Neural progenitor cell (in vitro differentiated cells): ENCODE results near the gene PHRF1.

Experiments
- EZH2 ChIP-seq: fragments of 200-600 bp; sonication (generic); IDR thresholded peaks from 2 replicates; pipeline ENCODE4 v1.6.1; 2017; ENCODE audit warnings: antibody characterized with exemption, mild to moderate bottlenecking, moderate library complexity
- TF ChIP-seq, protein P1 (sequence below): fragments of 200-600 bp; sonication (generic); IDR thresholded peaks from 2 replicates; pipeline ENCODE4 v1.5.1; 2017; ENCODE audit warnings: antibody characterized with exemption, mild to moderate bottlenecking

DNA sequence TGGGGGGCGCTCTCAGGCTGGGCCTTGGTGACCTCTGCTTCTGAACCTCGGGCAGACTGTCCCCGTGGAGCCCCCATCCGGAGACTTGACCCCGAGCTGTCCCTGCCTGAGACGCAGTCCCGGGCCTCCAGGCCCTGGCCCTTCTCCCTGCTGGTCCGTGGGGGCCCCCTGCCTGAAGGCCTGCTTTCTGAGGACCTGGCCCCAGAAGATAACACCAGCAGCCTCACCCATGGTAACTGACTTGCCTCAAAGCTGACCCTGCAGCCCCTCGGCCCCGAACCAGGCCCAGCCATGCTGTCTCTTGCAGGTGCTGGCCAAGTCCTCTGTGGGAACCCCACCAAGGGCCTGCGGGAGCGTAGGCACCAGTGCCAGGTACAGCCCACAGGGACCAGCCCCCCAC, 24.7 kb upstream of the PHRF1 start:
- TF ChIP-seq, protein P1, sequence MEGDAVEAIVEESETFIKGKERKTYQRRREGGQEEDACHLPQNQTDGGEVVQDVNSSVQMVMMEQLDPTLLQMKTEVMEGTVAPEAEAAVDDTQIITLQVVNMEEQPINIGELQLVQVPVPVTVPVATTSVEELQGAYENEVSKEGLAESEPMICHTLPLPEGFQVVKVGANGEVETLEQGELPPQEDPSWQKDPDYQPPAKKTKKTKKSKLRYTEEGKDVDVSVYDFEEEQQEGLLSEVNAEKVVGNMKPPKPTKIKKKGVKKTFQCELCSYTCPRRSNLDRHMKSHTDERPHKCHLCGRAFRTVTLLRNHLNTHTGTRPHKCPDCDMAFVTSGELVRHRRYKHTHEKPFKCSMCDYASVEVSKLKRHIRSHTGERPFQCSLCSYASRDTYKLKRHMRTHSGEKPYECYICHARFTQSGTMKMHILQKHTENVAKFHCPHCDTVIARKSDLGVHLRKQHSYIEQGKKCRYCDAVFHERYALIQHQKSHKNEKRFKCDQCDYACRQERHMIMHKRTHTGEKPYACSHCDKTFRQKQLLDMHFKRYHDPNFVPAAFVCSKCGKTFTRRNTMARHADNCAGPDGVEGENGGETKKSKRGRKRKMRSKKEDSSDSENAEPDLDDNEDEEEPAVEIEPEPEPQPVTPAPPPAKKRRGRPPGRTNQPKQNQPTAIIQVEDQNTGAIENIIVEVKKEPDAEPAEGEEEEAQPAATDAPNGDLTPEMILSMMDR: no peak
- TF ChIP-seq EZH2: no peak
